Measurements from ENCODE around the gene CASP10. TPM values are rescaled to one million over a fixed set of nuclear protein-coding genes. Genes with fewer than 3 reads are reported as not detected.

The CASP10 gene
- total and polyA plus RNA-seq, 2 of the 8 experiments (the other 6 are each of a cell fraction or from before 2014, with no cell fraction given): 2.3 to 4.0 TPM

DNA sequence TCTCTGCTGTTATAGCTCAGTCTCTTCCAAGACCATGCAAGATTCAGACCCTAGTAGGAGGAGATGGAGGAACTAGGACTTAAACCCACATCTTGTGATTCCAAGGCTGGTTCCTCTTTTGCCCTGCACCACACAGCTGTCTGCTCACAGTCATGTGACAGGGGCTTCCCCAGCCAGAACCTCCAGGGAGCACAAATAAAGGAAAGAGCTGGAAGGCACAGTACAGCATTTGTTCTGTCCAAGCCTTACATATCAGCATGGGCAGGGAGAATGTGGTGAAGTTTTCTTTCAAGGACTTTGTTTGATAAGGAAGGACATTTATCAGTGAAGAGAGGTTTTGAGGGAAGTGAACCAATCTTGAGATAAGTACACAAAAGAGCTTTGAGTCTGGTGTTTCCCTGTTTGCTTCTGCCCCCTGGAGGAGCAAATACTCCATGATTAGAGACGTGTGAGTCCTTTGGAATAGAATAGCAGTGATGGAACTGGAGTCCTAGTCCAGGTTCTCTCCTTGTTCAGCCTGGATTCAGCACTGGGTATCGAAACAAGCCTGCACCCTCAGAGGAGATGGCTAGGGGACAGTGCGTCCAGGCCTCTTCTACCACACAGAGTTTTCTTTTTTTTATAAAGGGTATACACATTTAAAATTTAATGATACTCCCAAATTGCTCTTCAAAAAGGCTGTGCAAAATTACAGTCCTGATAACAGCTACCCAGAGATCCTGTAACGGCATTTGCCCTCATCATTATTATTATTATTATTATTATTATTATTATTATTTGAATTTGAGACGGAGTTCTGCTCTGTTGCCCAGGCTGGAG, 24.6 kb upstream of the CASP10 start (continued):
- TF ChIP-seq BACH1 (IDR thresholded peaks at IDR 0.05; ENCODE audit: low read length): no peak
- TF ChIP-seq PHF8 (conservative IDR thresholded peaks at IDR 0.05; ENCODE audit: low read depth, low read length): no peak
- TF ChIP-seq SUZ12 (IDR thresholded peaks at IDR 0.05; ENCODE audit: low read length): no peak
- no peak for TF ChIP-seq KDM5A (IDR thresholded peaks at IDR 0.05; ENCODE audit: low read length)
- TF ChIP-seq SAP30 (IDR thresholded peaks at IDR 0.05; ENCODE audit: insufficient read depth, insufficient replicate concordance, low read length): no peak
- no peak for TF ChIP-seq SP4 (IDR thresholded peaks at IDR 0.05; ENCODE audit: low read length)
- no peak for TF ChIP-seq RNF2 (IDR thresholded peaks at IDR 0.05; ENCODE audit: borderline replicate concordance, low read depth, low read length, missing control alignments, poor library complexity, severe bottlenecking)
- TF ChIP-seq CBX5 (IDR thresholded peaks at IDR 0.05; ENCODE audit: low read depth, low read length): no peak
- TF ChIP-seq, protein P1, sequence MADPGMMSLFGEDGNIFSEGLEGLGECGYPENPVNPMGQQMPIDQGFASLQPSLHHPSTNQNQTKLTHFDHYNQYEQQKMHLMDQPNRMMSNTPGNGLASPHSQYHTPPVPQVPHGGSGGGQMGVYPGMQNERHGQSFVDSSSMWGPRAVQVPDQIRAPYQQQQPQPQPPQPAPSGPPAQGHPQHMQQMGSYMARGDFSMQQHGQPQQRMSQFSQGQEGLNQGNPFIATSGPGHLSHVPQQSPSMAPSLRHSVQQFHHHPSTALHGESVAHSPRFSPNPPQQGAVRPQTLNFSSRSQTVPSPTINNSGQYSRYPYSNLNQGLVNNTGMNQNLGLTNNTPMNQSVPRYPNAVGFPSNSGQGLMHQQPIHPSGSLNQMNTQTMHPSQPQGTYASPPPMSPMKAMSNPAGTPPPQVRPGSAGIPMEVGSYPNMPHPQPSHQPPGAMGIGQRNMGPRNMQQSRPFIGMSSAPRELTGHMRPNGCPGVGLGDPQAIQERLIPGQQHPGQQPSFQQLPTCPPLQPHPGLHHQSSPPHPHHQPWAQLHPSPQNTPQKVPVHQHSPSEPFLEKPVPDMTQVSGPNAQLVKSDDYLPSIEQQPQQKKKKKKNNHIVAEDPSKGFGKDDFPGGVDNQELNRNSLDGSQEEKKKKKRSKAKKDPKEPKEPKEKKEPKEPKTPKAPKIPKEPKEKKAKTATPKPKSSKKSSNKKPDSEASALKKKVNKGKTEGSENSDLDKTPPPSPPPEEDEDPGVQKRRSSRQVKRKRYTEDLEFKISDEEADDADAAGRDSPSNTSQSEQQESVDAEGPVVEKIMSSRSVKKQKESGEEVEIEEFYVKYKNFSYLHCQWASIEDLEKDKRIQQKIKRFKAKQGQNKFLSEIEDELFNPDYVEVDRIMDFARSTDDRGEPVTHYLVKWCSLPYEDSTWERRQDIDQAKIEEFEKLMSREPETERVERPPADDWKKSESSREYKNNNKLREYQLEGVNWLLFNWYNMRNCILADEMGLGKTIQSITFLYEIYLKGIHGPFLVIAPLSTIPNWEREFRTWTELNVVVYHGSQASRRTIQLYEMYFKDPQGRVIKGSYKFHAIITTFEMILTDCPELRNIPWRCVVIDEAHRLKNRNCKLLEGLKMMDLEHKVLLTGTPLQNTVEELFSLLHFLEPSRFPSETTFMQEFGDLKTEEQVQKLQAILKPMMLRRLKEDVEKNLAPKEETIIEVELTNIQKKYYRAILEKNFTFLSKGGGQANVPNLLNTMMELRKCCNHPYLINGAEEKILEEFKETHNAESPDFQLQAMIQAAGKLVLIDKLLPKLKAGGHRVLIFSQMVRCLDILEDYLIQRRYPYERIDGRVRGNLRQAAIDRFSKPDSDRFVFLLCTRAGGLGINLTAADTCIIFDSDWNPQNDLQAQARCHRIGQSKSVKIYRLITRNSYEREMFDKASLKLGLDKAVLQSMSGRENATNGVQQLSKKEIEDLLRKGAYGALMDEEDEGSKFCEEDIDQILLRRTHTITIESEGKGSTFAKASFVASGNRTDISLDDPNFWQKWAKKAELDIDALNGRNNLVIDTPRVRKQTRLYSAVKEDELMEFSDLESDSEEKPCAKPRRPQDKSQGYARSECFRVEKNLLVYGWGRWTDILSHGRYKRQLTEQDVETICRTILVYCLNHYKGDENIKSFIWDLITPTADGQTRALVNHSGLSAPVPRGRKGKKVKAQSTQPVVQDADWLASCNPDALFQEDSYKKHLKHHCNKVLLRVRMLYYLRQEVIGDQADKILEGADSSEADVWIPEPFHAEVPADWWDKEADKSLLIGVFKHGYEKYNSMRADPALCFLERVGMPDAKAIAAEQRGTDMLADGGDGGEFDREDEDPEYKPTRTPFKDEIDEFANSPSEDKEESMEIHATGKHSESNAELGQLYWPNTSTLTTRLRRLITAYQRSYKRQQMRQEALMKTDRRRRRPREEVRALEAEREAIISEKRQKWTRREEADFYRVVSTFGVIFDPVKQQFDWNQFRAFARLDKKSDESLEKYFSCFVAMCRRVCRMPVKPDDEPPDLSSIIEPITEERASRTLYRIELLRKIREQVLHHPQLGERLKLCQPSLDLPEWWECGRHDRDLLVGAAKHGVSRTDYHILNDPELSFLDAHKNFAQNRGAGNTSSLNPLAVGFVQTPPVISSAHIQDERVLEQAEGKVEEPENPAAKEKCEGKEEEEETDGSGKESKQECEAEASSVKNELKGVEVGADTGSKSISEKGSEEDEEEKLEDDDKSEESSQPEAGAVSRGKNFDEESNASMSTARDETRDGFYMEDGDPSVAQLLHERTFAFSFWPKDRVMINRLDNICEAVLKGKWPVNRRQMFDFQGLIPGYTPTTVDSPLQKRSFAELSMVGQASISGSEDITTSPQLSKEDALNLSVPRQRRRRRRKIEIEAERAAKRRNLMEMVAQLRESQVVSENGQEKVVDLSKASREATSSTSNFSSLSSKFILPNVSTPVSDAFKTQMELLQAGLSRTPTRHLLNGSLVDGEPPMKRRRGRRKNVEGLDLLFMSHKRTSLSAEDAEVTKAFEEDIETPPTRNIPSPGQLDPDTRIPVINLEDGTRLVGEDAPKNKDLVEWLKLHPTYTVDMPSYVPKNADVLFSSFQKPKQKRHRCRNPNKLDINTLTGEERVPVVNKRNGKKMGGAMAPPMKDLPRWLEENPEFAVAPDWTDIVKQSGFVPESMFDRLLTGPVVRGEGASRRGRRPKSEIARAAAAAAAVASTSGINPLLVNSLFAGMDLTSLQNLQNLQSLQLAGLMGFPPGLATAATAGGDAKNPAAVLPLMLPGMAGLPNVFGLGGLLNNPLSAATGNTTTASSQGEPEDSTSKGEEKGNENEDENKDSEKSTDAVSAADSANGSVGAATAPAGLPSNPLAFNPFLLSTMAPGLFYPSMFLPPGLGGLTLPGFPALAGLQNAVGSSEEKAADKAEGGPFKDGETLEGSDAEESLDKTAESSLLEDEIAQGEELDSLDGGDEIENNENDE (IDR thresholded peaks at IDR 0.05; ENCODE audit: insufficient replicate concordance, low read length): no peak
- 0 out of 3 replicates have a peak, but pooled peaks of 1 of the 2 experiments have one; percentile 26 for TF ChIP-seq POLR2A (IDR thresholded peaks at IDR 0.05; ENCODE audit: control extremely low read depth in 1 of 2, low read depth in 2 of 2, low read length in 2 of 2)

Measured in H1 (cell line).